ENCODE results near the gene DNAL4. TPM values are rescaled to one million over a fixed set of nuclear protein-coding genes. Genes with fewer than 3 reads are reported as not detected.
A peak's percentile ranks its signal among the peaks of the same experiment; 100 is the strongest.

DNAL4 gene
- polyA plus RNA-seq, 3 donors, result 8.9 to 9.3 (median 9.0) TPM

DNA sequence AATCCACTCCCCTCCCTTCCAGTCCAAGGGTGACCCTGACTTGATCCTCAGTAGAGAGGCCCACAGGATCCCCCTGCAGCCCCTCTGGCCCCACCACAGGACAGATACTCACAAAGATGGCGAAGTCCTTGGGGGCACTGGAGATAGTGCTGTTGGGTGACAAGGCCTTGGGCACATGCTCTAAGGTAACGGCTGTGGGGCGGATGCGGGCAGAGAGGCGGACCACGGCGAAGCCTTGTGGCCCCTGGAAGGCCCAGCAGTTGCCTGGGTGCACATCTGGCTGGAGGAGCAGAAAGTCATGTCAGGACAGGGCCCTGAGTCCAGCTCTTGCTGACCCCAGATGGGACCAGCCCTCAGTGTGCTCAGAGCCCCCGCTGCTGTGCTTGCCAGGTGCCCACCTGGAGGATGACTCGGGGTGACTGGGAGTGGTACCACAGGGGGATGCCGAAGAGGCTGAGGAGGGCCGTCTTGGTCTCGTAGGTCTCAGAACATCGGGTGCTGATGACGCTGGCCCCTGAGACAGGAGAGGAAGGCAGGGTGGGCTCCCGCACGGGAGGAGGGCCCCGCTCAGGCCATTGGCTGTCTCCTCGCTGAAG lies 55.4 kb downstream of the DNAL4 start:
- TF ChIP-seq, protein P1, sequence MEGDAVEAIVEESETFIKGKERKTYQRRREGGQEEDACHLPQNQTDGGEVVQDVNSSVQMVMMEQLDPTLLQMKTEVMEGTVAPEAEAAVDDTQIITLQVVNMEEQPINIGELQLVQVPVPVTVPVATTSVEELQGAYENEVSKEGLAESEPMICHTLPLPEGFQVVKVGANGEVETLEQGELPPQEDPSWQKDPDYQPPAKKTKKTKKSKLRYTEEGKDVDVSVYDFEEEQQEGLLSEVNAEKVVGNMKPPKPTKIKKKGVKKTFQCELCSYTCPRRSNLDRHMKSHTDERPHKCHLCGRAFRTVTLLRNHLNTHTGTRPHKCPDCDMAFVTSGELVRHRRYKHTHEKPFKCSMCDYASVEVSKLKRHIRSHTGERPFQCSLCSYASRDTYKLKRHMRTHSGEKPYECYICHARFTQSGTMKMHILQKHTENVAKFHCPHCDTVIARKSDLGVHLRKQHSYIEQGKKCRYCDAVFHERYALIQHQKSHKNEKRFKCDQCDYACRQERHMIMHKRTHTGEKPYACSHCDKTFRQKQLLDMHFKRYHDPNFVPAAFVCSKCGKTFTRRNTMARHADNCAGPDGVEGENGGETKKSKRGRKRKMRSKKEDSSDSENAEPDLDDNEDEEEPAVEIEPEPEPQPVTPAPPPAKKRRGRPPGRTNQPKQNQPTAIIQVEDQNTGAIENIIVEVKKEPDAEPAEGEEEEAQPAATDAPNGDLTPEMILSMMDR (IDR thresholded peaks at IDR 0.05), result no peak
- H3K9me3 ChIP-seq (replicated peaks in 1 of 2; ENCODE audit: control insufficient read depth in 1 of 2, insufficient read depth in 1 of 2, low read length in 2 of 2), result no peaks in the 10 kb centered on the region
- H3K27me3 ChIP-seq (ENCODE audit: control insufficient read depth in 2 of 2, insufficient read depth in 2 of 2, low read length in 2 of 2), result no peaks in the 10 kb centered on the region
- Mint-ChIP-seq H3K9me3 (no peaks in the 10 kb centered on the region), H3K4me1 (peaks cover 3% of the 10 kb centered on the region), H3K36me3 (peaks cover 93 to 99% of the 10 kb centered on the region in 2 donors), H3K4me3 (no peak overlapping the region), H3K27ac (peak overlapping the region in 2 of 7 donors; percentile 21 to 61), H3K27me3 (ENCODE audit: low read depth in 3 of 3) (peaks cover 0 to 1% (median 0%) of the 10 kb centered on the region in 3 donors)
- peak overlapping the region in 1 of 2 donors; percentile 48 for H3K27ac ChIP-seq (ENCODE audit: low read depth in 1 of 2, low read length in 2 of 2)
- peaks cover 97 to 100% of the 10 kb centered on the region in 2 donors for H3K36me3 ChIP-seq (replicated peaks in 1 of 2; ENCODE audit: control insufficient read depth in 1 of 2, insufficient read depth in 2 of 2, low read length in 2 of 2)
- no peaks in the 10 kb centered on the region for H3K4me1 ChIP-seq (ENCODE audit: control insufficient read depth in 1 of 2, insufficient read depth in 2 of 2, low read length in 2 of 2)
- no peak overlapping the region for H3K9ac ChIP-seq (ENCODE audit: insufficient read depth, low read length, poor library complexity, severe bottlenecking)
- peaks cover 100% of the 10 kb centered on the region for H4K20me1 ChIP-seq (ENCODE audit: insufficient read depth, low read length)
- H3K4me2 ChIP-seq (replicated peaks; ENCODE audit: extremely low read depth, low read length, poor library complexity, severe bottlenecking), result no peak overlapping the region
- WGBS (ENCODE audit: insufficient coverage), result 95% methylated on average over 18 of the region's 18 CpGs
- H3K79me2 ChIP-seq (ENCODE audit: insufficient read depth, low read length), result peaks cover 44% of the 10 kb centered on the region
- intact Hi-C loops (cut with micrococcal nuclease), result no loop called here
- DNase-seq, result no peak
- H3K4me3 ChIP-seq (replicated peaks in 1 of 3; ENCODE audit: low read depth in 2 of 3, low read length in 3 of 3), result no peak overlapping the region
- H2AFZ ChIP-seq (ENCODE audit: insufficient read depth, low read depth, low read length, poor library complexity, severe bottlenecking), result no peak overlapping the region

GRCh38 chr22:38737302-38738060 lies 56.5 kb downstream of the DNAL4 start:
- peaks cover 85 to 93% of the 10 kb centered on the region in 2 donors for H3K36me3 Mint-ChIP-seq
- Histone ChIP-seq H2AFZ (ENCODE audit: insufficient read depth, low read depth, low read length, poor library complexity, severe bottlenecking) (no peak overlapping the region), H3K27ac (ENCODE audit: low read depth in 1 of 2, low read length in 2 of 2) (no peak overlapping the region), H3K4me3 (replicated peaks in 1 of 3; ENCODE audit: low read depth in 2 of 3, low read length in 3 of 3) (no peak overlapping the region), H3K9me3 (replicated peaks in 1 of 2; ENCODE audit: control insufficient read depth in 1 of 2, insufficient read depth in 1 of 2, low read length in 2 of 2) (no peaks in the 10 kb centered on the region), H3K36me3 (replicated peaks in 1 of 2; ENCODE audit: control insufficient read depth in 1 of 2, insufficient read depth in 2 of 2, low read length in 2 of 2) (peaks cover 87 to 92% of the 10 kb centered on the region in 2 donors), H3K79me2 (ENCODE audit: insufficient read depth, low read length) (peaks cover 33% of the 10 kb centered on the region), H3K27me3 (ENCODE audit: control insufficient read depth in 2 of 2, insufficient read depth in 2 of 2, low read length in 2 of 2) (no peaks in the 10 kb centered on the region), H3K4me2 (replicated peaks; ENCODE audit: extremely low read depth, low read length, poor library complexity, severe bottlenecking) (no peak overlapping the region), H3K4me1 (ENCODE audit: control insufficient read depth in 1 of 2, insufficient read depth in 2 of 2, low read length in 2 of 2) (no peaks in the 10 kb centered on the region), H3K9ac (ENCODE audit: insufficient read depth, low read length, poor library complexity, severe bottlenecking) (no peak overlapping the region), H4K20me1 (ENCODE audit: insufficient read depth, low read length) (peaks cover 100% of the 10 kb centered on the region)
- DNase-seq, result no peak
- H3K27ac Mint-ChIP-seq, result peak overlapping the region; percentile 12 to 67 (median 47)
- whole genome bisulfite sequencing (ENCODE audit: insufficient coverage), result 93% methylated on average over 13 of the region's 21 CpGs
- no peak overlapping the region for H3K4me3 Mint-ChIP-seq
- peaks cover 8% of the 10 kb centered on the region for H3K4me1 Mint-ChIP-seq
- TF ChIP-seq, protein P1 (IDR thresholded peaks at IDR 0.05), result no peak
- H3K27me3 Mint-ChIP-seq (ENCODE audit: low read depth in 3 of 3), result peaks cover 0 to 1% (median 0%) of the 10 kb centered on the region in 3 donors
- no peaks in the 10 kb centered on the region for H3K9me3 Mint-ChIP-seq
- intact Hi-C loops (cut with micrococcal nuclease), result no loop called here
